Measurements from ENCODE around the gene MMP10. TPM values are rescaled to one million over a fixed set of nuclear protein-coding genes. Genes with fewer than 3 reads are reported as not detected.

MMP10 gene
- total and polyA plus RNA-seq, 2 of the 8 experiments (the other 6 are each of a cell fraction or from before 2014, with no cell fraction given), result 0.03 to 0.17 TPM

- Histone ChIP-seq H3K79me2 (ENCODE audit: control insufficient read depth in 1 of 2, insufficient read depth in 2 of 2, low read length in 2 of 2) (no peaks in the 10 kb centered on the region), H3K27me3 (replicated peaks in 1 of 4; ENCODE audit: control insufficient read depth in 3 of 4, extremely low read depth in 1 of 4, insufficient read depth in 3 of 4, low read length in 3 of 4) (no peaks in the 10 kb centered on the region), H2AK5ac (ENCODE audit: low read depth, low read length) (no peak overlapping the region), H3K4ac (replicated peaks; ENCODE audit: insufficient read length, low read depth, low read length) (no peak overlapping the region), H2BK12ac (ENCODE audit: low read depth, low read length) (no peak overlapping the region), H2BK5ac (ENCODE audit: low read depth, low read length) (no peak overlapping the region), H4K20me1 (replicated peaks in 1 of 2; ENCODE audit: control insufficient read depth in 1 of 2, insufficient read depth in 2 of 2, low read length in 2 of 2) (no peaks in the 10 kb centered on the region), H3K56ac (replicated peaks; ENCODE audit: insufficient read length, low read depth, low read length) (no peak overlapping the region), H2BK20ac (ENCODE audit: low read length) (no peak overlapping the region), H3K79me1 (ENCODE audit: low read depth, low read length) (no peaks in the 10 kb centered on the region), H2AFZ (ENCODE audit: low read length) (no peak overlapping the region; the same call in 1 of the 2 replicates), H3K27ac (ENCODE audit: low read depth, low read length) (no peak overlapping the region), H3K18ac (ENCODE audit: extremely low read depth, low read length) (no peak overlapping the region), H3K4me3 (ENCODE audit: extremely low read depth in 1 of 4, insufficient read depth in 2 of 4, low read depth in 3 of 4, low read length in 4 of 4) (no peak overlapping the region), H3K36me3 (ENCODE audit: control insufficient read depth in 2 of 4, insufficient read depth in 4 of 4, low read length in 3 of 4) (no peaks in the 10 kb centered on the region), H3K23ac (ENCODE audit: insufficient read length) (no peak overlapping the region), H4K5ac (ENCODE audit: insufficient read length, low read depth, low read length) (no peak overlapping the region), H4K91ac (replicated peaks; ENCODE audit: insufficient read length, low read length) (no peak overlapping the region), H3K9me3 (ENCODE audit: insufficient read depth in 2 of 2, low read depth in 1 of 2, low read length in 1 of 2) (no peaks in the 10 kb centered on the region), H3K14ac (ENCODE audit: insufficient read length) (no peak overlapping the region), H3K4me2 (ENCODE audit: insufficient read depth in 1 of 2, low read depth in 2 of 2, low read length in 2 of 2) (no peak overlapping the region), H3K9ac (replicated peaks in 1 of 4; ENCODE audit: extremely low read depth in 1 of 4, low read depth in 3 of 4, low read length in 3 of 4) (no peak overlapping the region), H2BK120ac (replicated peaks; ENCODE audit: low read depth, low read length) (no peak overlapping the region), H3K23me2 (ENCODE audit: low read depth, low read length) (peaks cover 2% of the 10 kb centered on the region; the same call in 1 of the 2 replicates), H2BK15ac (ENCODE audit: low read length) (no peak overlapping the region), H3K4me1 (replicated peaks in 1 of 4; ENCODE audit: control insufficient read depth in 3 of 4, insufficient read depth in 4 of 4, low read length in 3 of 4) (no peaks in the 10 kb centered on the region), H4K8ac (ENCODE audit: extremely low read depth, insufficient read depth, low read length) (no peak overlapping the region)
- ChIA-PET CTCF (ENCODE audit: partially characterized antibody) (interaction anchor here (0.6 to 2.6 kb wide), 25 partner anchors 9 to 239 kb away, joined by 3 to 30 read pairs (median 5); partner anchors contain the start of gene MMP1), POLR2A (ENCODE audit: partially characterized antibody) (no interaction called here)
- DNase-seq (ENCODE audit: low read depth in 1 of 2, low spot score in 2 of 2) (no peak), FAIRE-seq (peak; percentile 63)
- TF ChIP-seq PHF8 (conservative IDR thresholded peaks at IDR 0.05; ENCODE audit: low read depth, low read length) (no peak), CTCF (IDR thresholded peaks at IDR 0.05; ENCODE audit: control extremely low read depth in 1 of 3, insufficient read depth in 1 of 3, low read depth in 1 of 3, low read length in 3 of 3) (peak in 2 of 3 experiments; percentile 43 to 60; a peak in 2 of 4 replicates), RXRA (IDR thresholded peaks at IDR 0.05; ENCODE audit: insufficient read depth, low read depth, low read length) (no peak), RAD21 (IDR thresholded peaks at IDR 0.05 in 1 of 2, conservative IDR thresholded peaks at IDR 0.05 in 1 of 2; ENCODE audit: low read depth in 2 of 2, low read length in 2 of 2) (peak; percentile 47 to 48; a peak in 3 of 4 replicates)
- 36% methylated on average over 3 of the region's 3 CpGs; no CpG with 5 or more reads in 1 of the 2 experiments for WGBS, 2 experiments (ENCODE audit: extremely low coverage in 1 of 2, insufficient coverage in 1 of 2, insufficient read length in 1 of 2, insufficient replicate concordance in 2 of 2, low coverage in 1 of 2, low lambda C conversion rate in 2 of 2, missing lambda C conversion rate in 1 of 2)
These were observed 30.7 kb upstream of the MMP10 start for GRCh38 chr11:102810950-102811660.
